ENCODE data around the gene RGMA.
"Not testable (repeated sequence)": the region's sequence is repeated elsewhere in the genome, so short reads cannot be mapped to it uniquely, and the experiment has no call there.

Gene RGMA

GRCh38 chr15:93063796-93064690 lies 25.0 kb downstream of the RGMA start:
- Histone ChIP-seq H3K9ac (no peak overlapping the region), H3K27me3 (ENCODE audit: insufficient read depth, low read depth) (no peaks in the 10 kb centered on the region), H3K27ac (no peak overlapping the region), H3K79me2 (ENCODE audit: insufficient read depth, low read depth) (no peaks in the 10 kb centered on the region), H4K20me1 (ENCODE audit: insufficient read depth) (no peaks in the 10 kb centered on the region), H2AFZ (ENCODE audit: low read depth) (no peak overlapping the region), H3K4me1 (ENCODE audit: low read depth, poor library complexity, severe bottlenecking) (peaks cover 6% of the 10 kb centered on the region), H3K4me2 (no peak overlapping the region), H3K4me3 (IDR thresholded peaks at IDR 0.05; ENCODE audit: insufficient read depth, low read depth, low read length) (no peak overlapping the region), H3K36me3 (ENCODE audit: insufficient read depth) (no peaks in the 10 kb centered on the region)
- TF ChIP-seq CTCF (conservative IDR thresholded peaks at IDR 0.05; ENCODE audit: low read depth, low read length), result no peak

DNA sequence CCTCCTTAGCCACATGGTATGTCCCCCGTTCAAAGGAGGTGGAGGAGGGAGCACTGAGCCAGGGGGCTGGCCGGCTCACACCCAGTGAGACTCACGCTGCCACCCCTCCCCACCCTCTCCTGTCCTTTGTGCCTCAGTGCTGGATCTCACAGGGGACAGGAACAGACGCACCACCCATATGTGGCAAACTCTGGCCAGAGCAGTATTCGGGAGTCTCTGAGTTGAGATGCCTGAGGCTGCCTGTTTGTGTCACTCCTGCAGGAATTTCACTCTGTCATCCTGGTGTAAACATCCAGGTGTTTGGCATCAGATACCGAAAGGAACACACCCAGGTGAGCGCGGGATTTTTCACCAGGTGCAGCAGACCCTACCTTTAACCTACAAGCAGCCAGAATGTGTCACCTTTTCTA lies 25.7 kb downstream of the RGMA start:
- no peak overlapping the region for H3K4me3 ChIP-seq (IDR thresholded peaks at IDR 0.05; ENCODE audit: insufficient read depth, low read depth, low read length)
- H3K79me2 ChIP-seq (ENCODE audit: insufficient read depth, low read depth), result no peaks in the 10 kb centered on the region
- TF ChIP-seq CTCF (conservative IDR thresholded peaks at IDR 0.05; ENCODE audit: low read depth, low read length), result no peak
- H3K4me1 ChIP-seq (ENCODE audit: low read depth, poor library complexity, severe bottlenecking), result peaks cover 6% of the 10 kb centered on the region
- no peaks in the 10 kb centered on the region for H3K27me3 ChIP-seq (ENCODE audit: insufficient read depth, low read depth)
- no peak overlapping the region for H3K4me2 ChIP-seq
- H3K36me3 ChIP-seq (ENCODE audit: insufficient read depth), result no peaks in the 10 kb centered on the region
- H3K27ac ChIP-seq, result no peak overlapping the region
- H2AFZ ChIP-seq (ENCODE audit: low read depth), result no peak overlapping the region
- H4K20me1 ChIP-seq (ENCODE audit: insufficient read depth), result no peaks in the 10 kb centered on the region
- no peak overlapping the region for H3K9ac ChIP-seq

DNA sequence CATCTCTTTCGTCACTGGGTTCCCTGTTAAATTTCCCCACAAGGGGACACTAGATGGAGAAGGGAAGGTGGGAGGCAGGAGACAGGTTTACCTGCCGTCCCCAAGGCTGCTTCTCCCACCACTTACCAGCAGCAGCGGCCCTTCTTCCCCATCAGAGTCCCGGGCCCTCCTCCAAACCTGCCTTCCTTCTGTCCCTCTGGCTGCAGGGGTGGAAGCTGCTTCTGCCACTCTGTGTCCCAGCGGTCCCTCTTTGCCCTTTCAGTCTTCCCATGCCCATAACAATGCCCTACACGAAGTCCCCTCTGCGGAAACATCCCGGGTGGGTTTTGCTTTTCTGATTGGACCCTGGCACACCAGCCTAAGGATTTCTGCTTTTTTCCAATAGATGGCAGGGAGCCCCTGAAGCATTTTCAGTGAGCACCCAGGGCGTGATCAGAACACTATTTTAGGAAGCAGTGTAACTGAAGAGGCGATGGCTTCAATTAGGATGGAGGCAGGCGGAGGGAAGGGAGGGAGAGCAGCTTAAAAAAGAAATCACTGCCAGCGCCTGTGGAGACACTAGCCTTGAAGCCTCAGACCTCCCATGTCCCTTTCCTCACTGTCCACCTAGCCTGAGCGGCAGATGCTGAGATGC lies 26.3 kb downstream of the RGMA start:
- not testable (repeated sequence) for H3K27me3 ChIP-seq (ENCODE audit: insufficient read depth, low read depth); H2AFZ ChIP-seq (ENCODE audit: low read depth); H3K4me2 ChIP-seq; H3K79me2 ChIP-seq (ENCODE audit: insufficient read depth, low read depth); H3K4me1 ChIP-seq (ENCODE audit: low read depth, poor library complexity, severe bottlenecking); H3K4me3 ChIP-seq (IDR thresholded peaks at IDR 0.05; ENCODE audit: insufficient read depth, low read depth, low read length); H3K36me3 ChIP-seq (ENCODE audit: insufficient read depth); H4K20me1 ChIP-seq (ENCODE audit: insufficient read depth); H3K9ac ChIP-seq; H3K27ac ChIP-seq

- peaks cover 6% of the 10 kb centered on the region for H3K4me1 ChIP-seq (ENCODE audit: low read depth, poor library complexity, severe bottlenecking)
- H3K4me2 ChIP-seq, result no peak overlapping the region
- H4K20me1 ChIP-seq (ENCODE audit: insufficient read depth), result no peaks in the 10 kb centered on the region
- no peaks in the 10 kb centered on the region for H3K27me3 ChIP-seq (ENCODE audit: insufficient read depth, low read depth)
- H2AFZ ChIP-seq (ENCODE audit: low read depth), result no peak overlapping the region
- no peak for TF ChIP-seq CTCF (conservative IDR thresholded peaks at IDR 0.05; ENCODE audit: low read depth, low read length)
- no peak overlapping the region for H3K4me3 ChIP-seq (IDR thresholded peaks at IDR 0.05; ENCODE audit: insufficient read depth, low read depth, low read length)
- no peak overlapping the region for H3K27ac ChIP-seq
- no peaks in the 10 kb centered on the region for H3K79me2 ChIP-seq (ENCODE audit: insufficient read depth, low read depth)
- H3K9ac ChIP-seq, result no peak overlapping the region
- H3K36me3 ChIP-seq (ENCODE audit: insufficient read depth), result no peaks in the 10 kb centered on the region
Measured at GRCh38 chr15:93060336-93061248, 28.4 kb downstream of the RGMA start.
